ENCODE measurements around the gene CSRNP3.

GRCh38 chr2:165630236-165630635 is 160.7 kb downstream of the CSRNP3 start:
- TF ChIP-seq CTCF (IDR thresholded peaks at IDR 0.05; ENCODE audit: low read length) (no peak), EZH2 (IDR thresholded peaks at IDR 0.05; ENCODE audit: borderline replicate concordance, low read length) (no peak)

Measured in OCI-LY1 (cell line).